OCI-LY1 (cell line): ENCODE results near the gene TNIP1.

Source experiments
- H2AFZ ChIP-seq: fragments of 200-600 bp; sonication (generic), shearing (Covaris generic); 2 replicates; pipeline ENCODE4 v1.6.0; 2014; ENCODE audit warnings: antibody characterized with exemption, mild to moderate bottlenecking, low read length
- H3F3A ChIP-seq: fragments of 200-600 bp; sonication (generic), shearing (Covaris generic); 2 replicates; pipeline ENCODE4 v1.6.0; 2014; ENCODE audit warnings: mild to moderate bottlenecking, antibody characterized with exemption, low read length, moderate library complexity; ENCODE audit not compliant: insufficient read depth
- H3K27ac ChIP-seq: fragments of 200-600 bp; sonication (generic); 2 replicates; pipeline ENCODE4 v1.5.1; 2014; ENCODE audit warnings: low read length, mixed run types, mild to moderate bottlenecking, low read depth; ENCODE audit not compliant: poor library complexity, severe bottlenecking
- H3K27me3 ChIP-seq: fragments of 200-600 bp; sonication (generic); 2 replicates; pipeline ENCODE4 v1.6.0; 2014; ENCODE audit warnings: antibody characterized with exemption, mild to moderate bottlenecking, low read length, moderate library complexity; ENCODE audit not compliant: insufficient read depth
- H3K36me3 ChIP-seq: fragments of 200-600 bp; sonication (generic); 2 replicates; pipeline ENCODE4 v1.6.1; 2014; ENCODE audit warnings: mild to moderate bottlenecking, antibody characterized with exemption, low read length, moderate library complexity, mixed read lengths; ENCODE audit not compliant: insufficient read depth
- H3K4me1 ChIP-seq: fragments of 200-600 bp; sonication (generic); 2 replicates; pipeline ENCODE4 v1.5.1; 2014; ENCODE audit warnings: mild to moderate bottlenecking, low read length, moderate library complexity; ENCODE audit not compliant: insufficient read depth, severe bottlenecking
- H3K4me2 ChIP-seq: fragments of 200-600 bp; sonication (generic), shearing (Covaris generic); 2 replicates; pipeline ENCODE4 v1.6.1; 2014; ENCODE audit warnings: low read length
- H3K4me3 ChIP-seq: fragments of 200-600 bp; sonication (generic); 2 replicates; pipeline ENCODE4 v1.5.1; 2014; ENCODE audit warnings: low read length, low read depth, mild to moderate bottlenecking, mixed read lengths; ENCODE audit not compliant: poor library complexity, severe bottlenecking
- H3K79me2 ChIP-seq: fragments of 200-600 bp; shearing (Covaris generic); 2 replicates; pipeline ENCODE4 v1.6.1; 2016; ENCODE audit warnings: mixed run types, low read length, mixed read lengths; ENCODE audit not compliant: insufficient read depth
- H3K9ac ChIP-seq: fragments of 200-600 bp; sonication (generic), shearing (Covaris generic); 2 replicates; pipeline ENCODE4 v1.6.1; 2014; ENCODE audit warnings: mild to moderate bottlenecking, low read length, mixed read lengths
- H3K9me2 ChIP-seq: fragments of 200-600 bp; sonication (generic), shearing (Covaris generic); 2 replicates; pipeline ENCODE4 v1.6.1; 2014; ENCODE audit warnings: low read depth, mild to moderate bottlenecking, low read length, mixed read lengths
- H3K9me3 ChIP-seq: fragments of 200-600 bp; shearing (Covaris generic); 2 replicates; pipeline ENCODE4 v1.6.1; 2014; ENCODE audit warnings: low read length, mixed read lengths
- H4K20me1 ChIP-seq: fragments of 200-600 bp; sonication (generic), shearing (Covaris generic); 2 replicates; pipeline ENCODE4 v1.6.0; 2016; ENCODE audit warnings: mild to moderate bottlenecking, low read length; ENCODE audit not compliant: insufficient read depth
- EZH2 ChIP-seq: fragments of 200-600 bp; sonication (generic), shearing (Covaris generic); IDR thresholded peaks from 2 replicates; pipeline ENCODE4 v1.8.0; 2017; ENCODE audit warnings: borderline replicate concordance, mixed run types, mild to moderate bottlenecking, antibody characterized with exemption, low read length, moderate library complexity, mixed read lengths
- TF ChIP-seq, protein P1 (sequence below): fragments of 200-600 bp; sonication (generic), shearing (Covaris generic); IDR thresholded peaks from 2 replicates; pipeline ENCODE4 v1.5.1; 2017; ENCODE audit warnings: mild to moderate bottlenecking, antibody characterized with exemption, low read length, moderate library complexity, mixed read lengths

TNIP1 gene

DNA sequence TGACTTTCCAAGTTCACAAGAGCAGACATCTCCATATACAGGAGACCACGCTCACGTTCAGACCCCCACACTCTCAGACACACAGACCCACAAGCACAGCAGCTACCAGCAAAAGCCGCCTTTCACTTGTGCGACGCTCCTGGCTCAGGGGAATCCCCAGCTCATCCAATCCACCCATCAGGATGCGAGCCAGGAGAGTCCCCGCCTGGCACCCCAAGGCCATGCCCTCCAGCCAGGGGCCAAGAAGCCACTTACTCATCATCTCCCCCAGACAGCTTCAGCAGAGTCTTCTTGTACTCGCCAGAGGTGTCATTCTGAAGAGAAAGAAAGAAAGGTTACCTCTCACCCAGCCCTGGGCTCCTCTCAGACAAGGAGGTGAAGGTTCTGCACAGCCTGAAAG lies 47.1 kb upstream of the TNIP1 start:
- no peak overlapping the region for H3K9ac ChIP-seq
- no peaks in the 10 kb centered on the region for H3K9me3 ChIP-seq
- H3K4me2 ChIP-seq = no peak overlapping the region
- no peaks in the 10 kb centered on the region for H3K79me2 ChIP-seq
- H3K27ac ChIP-seq = no peak overlapping the region
- no peak overlapping the region for H3K4me3 ChIP-seq
- H3K27me3 ChIP-seq = no peaks in the 10 kb centered on the region
- H2AFZ ChIP-seq = no peak overlapping the region
- H3K36me3 ChIP-seq = no peaks in the 10 kb centered on the region
- no peaks in the 10 kb centered on the region for H4K20me1 ChIP-seq
- TF ChIP-seq, protein P1, sequence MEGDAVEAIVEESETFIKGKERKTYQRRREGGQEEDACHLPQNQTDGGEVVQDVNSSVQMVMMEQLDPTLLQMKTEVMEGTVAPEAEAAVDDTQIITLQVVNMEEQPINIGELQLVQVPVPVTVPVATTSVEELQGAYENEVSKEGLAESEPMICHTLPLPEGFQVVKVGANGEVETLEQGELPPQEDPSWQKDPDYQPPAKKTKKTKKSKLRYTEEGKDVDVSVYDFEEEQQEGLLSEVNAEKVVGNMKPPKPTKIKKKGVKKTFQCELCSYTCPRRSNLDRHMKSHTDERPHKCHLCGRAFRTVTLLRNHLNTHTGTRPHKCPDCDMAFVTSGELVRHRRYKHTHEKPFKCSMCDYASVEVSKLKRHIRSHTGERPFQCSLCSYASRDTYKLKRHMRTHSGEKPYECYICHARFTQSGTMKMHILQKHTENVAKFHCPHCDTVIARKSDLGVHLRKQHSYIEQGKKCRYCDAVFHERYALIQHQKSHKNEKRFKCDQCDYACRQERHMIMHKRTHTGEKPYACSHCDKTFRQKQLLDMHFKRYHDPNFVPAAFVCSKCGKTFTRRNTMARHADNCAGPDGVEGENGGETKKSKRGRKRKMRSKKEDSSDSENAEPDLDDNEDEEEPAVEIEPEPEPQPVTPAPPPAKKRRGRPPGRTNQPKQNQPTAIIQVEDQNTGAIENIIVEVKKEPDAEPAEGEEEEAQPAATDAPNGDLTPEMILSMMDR = no peak
- no peak for TF ChIP-seq EZH2
- peaks cover 40% of the 10 kb centered on the region for H3K4me1 ChIP-seq
- peaks cover 4% of the 10 kb centered on the region; the same call in 1 of the 2 replicates for H3F3A ChIP-seq
- no peaks in the 10 kb centered on the region for H3K9me2 ChIP-seq

DNA sequence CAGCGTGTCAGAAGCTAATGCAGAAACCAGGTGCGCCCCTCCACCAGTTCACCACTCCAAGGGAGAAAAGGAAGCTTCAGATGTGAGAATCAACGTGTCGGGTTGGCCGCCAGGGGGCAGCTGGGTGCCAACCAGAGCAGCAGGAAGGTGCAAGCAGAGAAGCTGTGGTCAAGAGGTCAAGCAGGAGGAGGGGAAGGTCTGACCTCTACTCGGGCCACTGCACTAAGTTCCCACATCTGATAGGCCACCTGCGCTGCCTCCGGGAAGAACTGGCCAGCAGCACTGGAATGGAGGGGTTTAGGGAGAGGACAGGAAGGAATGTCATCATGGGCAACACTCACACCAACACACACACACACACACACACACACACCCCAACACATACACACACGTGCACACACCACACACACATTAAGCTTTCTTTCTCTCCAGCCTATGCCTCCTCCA lies 45.4 kb upstream of the TNIP1 start:
- Histone ChIP-seq H3K27ac (peak overlapping the region; percentile 73), H4K20me1 (no peaks in the 10 kb centered on the region), H3K27me3 (no peaks in the 10 kb centered on the region), H3K9me2 (no peaks in the 10 kb centered on the region), H3K4me1 (peaks cover 40% of the 10 kb centered on the region), H3K9ac (peak overlapping the region; percentile 16; the same call in 1 of the 2 replicates), H3K4me2 (peak overlapping the region; percentile 37; the same call in 1 of the 2 replicates), H3K36me3 (no peaks in the 10 kb centered on the region), H2AFZ (no peak overlapping the region), H3K79me2 (no peaks in the 10 kb centered on the region), H3K9me3 (no peaks in the 10 kb centered on the region), H3K4me3 (no peak overlapping the region), H3F3A (peaks cover 4% of the 10 kb centered on the region; the same call in 1 of the 2 replicates)
- TF ChIP-seq, protein P1 = peak; percentile 94
- TF ChIP-seq EZH2 = no peak

DNA sequence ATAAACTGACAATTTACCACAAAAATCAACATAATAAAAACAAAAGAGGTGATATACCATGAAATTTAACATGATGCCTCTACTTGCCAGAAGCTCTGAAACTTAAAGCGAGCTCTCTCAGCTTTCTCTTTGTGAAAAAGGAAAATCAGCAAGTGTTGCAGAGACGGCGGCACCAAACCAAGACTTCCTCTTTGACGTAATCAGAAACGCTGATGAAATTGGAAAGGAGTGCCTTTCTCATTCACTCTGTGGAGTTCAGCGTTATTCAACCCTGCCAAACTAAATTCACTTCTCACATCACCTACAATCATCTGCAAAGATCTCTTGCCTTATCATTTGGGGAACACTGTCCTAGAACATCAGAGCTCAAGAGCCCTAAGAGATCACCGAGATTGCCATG lies 44.6 kb upstream of the TNIP1 start:
- Histone ChIP-seq H3K79me2 (no peaks in the 10 kb centered on the region), H3K27ac (peak overlapping the region; percentile 73), H3K9me2 (no peaks in the 10 kb centered on the region), H2AFZ (no peak overlapping the region), H3F3A (peaks cover 4% of the 10 kb centered on the region; the same call in 1 of the 2 replicates), H3K4me3 (no peak overlapping the region), H3K36me3 (no peaks in the 10 kb centered on the region), H3K9ac (peak overlapping the region; percentile 16; the same call in 1 of the 2 replicates), H3K27me3 (no peaks in the 10 kb centered on the region), H3K9me3 (no peaks in the 10 kb centered on the region), H4K20me1 (no peaks in the 10 kb centered on the region), H3K4me2 (peak overlapping the region; percentile 37), H3K4me1 (peaks cover 40% of the 10 kb centered on the region)
- TF ChIP-seq, protein P1 = no peak
- TF ChIP-seq EZH2 = no peak
